ENCODE measurements around the gene CXCL17. TPM values are rescaled to one million over a fixed set of nuclear protein-coding genes. Genes with fewer than 3 reads are reported as not detected.
A peak's percentile ranks its signal among the peaks of the same experiment; 100 is the strongest.
"Not testable (repeated sequence)": the region's sequence is repeated elsewhere in the genome, so short reads cannot be mapped to it uniquely, and the experiment has no call there.

CXCL17 gene
- total RNA-seq, 4 donors from 2014 or later: 0.69 TPM; not detected in 3

GRCh38 chr19:42450314-42450934 is 7.7 kb upstream of the CXCL17 start:
- peak in 1 of 3 donors; percentile 90 for TF ChIP-seq CTCF (IDR thresholded peaks at IDR 0.05)
- TF ChIP-seq POLR2A (IDR thresholded peaks at IDR 0.05): no peak
- intact Hi-C loops (cut with DNase I; ENCODE audit: low total_unique reads): no loop called here
- WGBS, 2 donors: 1 to 2% methylated on average over 3 of the region's 3 CpGs
- DNase-seq (ENCODE audit: low spot score in 2 of 2): peak; percentile 83 to 95
- H3K4me3 ChIP-seq (ENCODE audit: low read depth, poor library complexity, severe bottlenecking): no peak overlapping the region

GRCh38 chr19:42448306-42448705 is 5.6 kb upstream of the CXCL17 start:
- intact Hi-C loops (cut with DNase I; ENCODE audit: low total_unique reads): loop anchor here (5.0 kb wide), 1 partner anchor 79 kb away; the partner anchor contains the start of gene CEACAM1
- 82 to 83% methylated on average over 5 of the region's 5 CpGs for WGBS, 2 donors
- H3K4me3 ChIP-seq (ENCODE audit: low read depth, poor library complexity, severe bottlenecking); DNase-seq (ENCODE audit: low spot score in 2 of 2): not testable (repeated sequence)

GRCh38 chr19:42445948-42446347 is 3.2 kb upstream of the CXCL17 start:
- TF ChIP-seq POLR2A (IDR thresholded peaks at IDR 0.05) (no peak), CTCF (IDR thresholded peaks at IDR 0.05) (no peak)
- intact Hi-C loops (cut with DNase I; ENCODE audit: low total_unique reads): loop anchor here (5.0 kb wide), 1 partner anchor 81 kb away; the partner anchor contains the start of gene CEACAM1
- no peak for DNase-seq (ENCODE audit: low spot score in 2 of 2)
- no peak overlapping the region for H3K4me3 ChIP-seq (ENCODE audit: low read depth, poor library complexity, severe bottlenecking)
- 83 to 90% methylated on average over 7 of the region's 7 CpGs for WGBS, 2 donors

GRCh38 chr19:42443944-42444398 is 1.2 kb upstream of the CXCL17 start:
- TF ChIP-seq POLR2A (IDR thresholded peaks at IDR 0.05) (no peak), CTCF (IDR thresholded peaks at IDR 0.05) (no peak)
- no peak overlapping the region for H3K4me3 ChIP-seq (ENCODE audit: low read depth, poor library complexity, severe bottlenecking)
- intact Hi-C loops (cut with DNase I; ENCODE audit: low total_unique reads): no loop called here
- WGBS, 2 donors: 80% methylated on average over 4 of the region's 4 CpGs
- no peak for DNase-seq (ENCODE audit: low spot score in 2 of 2)

GRCh38 chr19:42441049-42441445 is 1.7 kb downstream of the CXCL17 start:
- WGBS, 2 donors: 49 to 53% methylated on average over 2 of the region's 2 CpGs
- DNase-seq (ENCODE audit: low spot score in 2 of 2): no peak
- no peak overlapping the region for H3K4me3 ChIP-seq (ENCODE audit: low read depth, poor library complexity, severe bottlenecking)
- no peak for TF ChIP-seq CTCF (IDR thresholded peaks at IDR 0.05)
- no peak for TF ChIP-seq POLR2A (IDR thresholded peaks at IDR 0.05)
- intact Hi-C loops (cut with DNase I; ENCODE audit: low total_unique reads): no loop called here

GRCh38 chr19:42440357-42441048 is 2.2 kb downstream of the CXCL17 start:
- intact Hi-C loops (cut with DNase I; ENCODE audit: low total_unique reads): no loop called here
- WGBS, 2 donors: 26 to 29% methylated on average over 16 of the region's 16 CpGs
- H3K4me3 ChIP-seq (ENCODE audit: low read depth, poor library complexity, severe bottlenecking): no peak overlapping the region
- DNase-seq (ENCODE audit: low spot score in 2 of 2): peak; percentile 53 to 94
- TF ChIP-seq POLR2A (IDR thresholded peaks at IDR 0.05): no peak
- peak in 1 of 3 donors; percentile 12 for TF ChIP-seq CTCF (IDR thresholded peaks at IDR 0.05)
